Measurements from ENCODE around the gene CARD11. TPM values are rescaled to one million over a fixed set of nuclear protein-coding genes. Genes with fewer than 3 reads are reported as not detected.

Gene CARD11
- total and polyA plus RNA-seq, 2 donors (not counting 1 experiment from before 2014, with no cell fraction given) = 0.02 TPM; not detected in 1

DNA sequence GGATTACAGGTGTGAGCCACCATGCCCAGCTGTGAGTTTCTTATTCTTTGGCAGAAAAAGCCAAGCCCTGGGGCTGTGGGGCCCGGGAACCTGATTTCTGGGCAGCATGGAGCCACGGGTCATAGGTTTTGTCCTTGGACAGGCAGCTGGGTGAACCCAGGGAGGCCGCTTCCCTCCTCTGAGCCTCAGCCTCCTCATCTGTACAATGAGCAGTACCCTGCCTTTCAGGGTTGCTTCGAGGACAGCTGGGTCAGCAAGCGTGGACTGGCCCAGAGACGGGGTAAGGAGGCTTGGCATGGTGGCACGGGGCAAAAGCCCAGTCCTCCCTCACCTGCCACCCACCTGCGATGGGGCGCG, 115.4 kb downstream of the CARD11 start:
- Histone ChIP-seq H3K27ac (ENCODE audit: insufficient read depth, low read length) (no peak overlapping the region), H3K4me3 (replicated peaks in 1 of 4; ENCODE audit: control extremely low read depth in 1 of 4, insufficient read depth in 1 of 4, low read depth in 3 of 4, low read length in 4 of 4) (no peak overlapping the region), H3K27me3 (ENCODE audit: control insufficient read depth, insufficient read depth, low read length) (peaks cover 2% of the 10 kb centered on the region), H3K79me2 (ENCODE audit: control insufficient read depth, insufficient read depth, low read length) (no peaks in the 10 kb centered on the region), H2AFZ (ENCODE audit: low read length) (no peak overlapping the region), H4K20me1 (ENCODE audit: control insufficient read depth, extremely low read depth, insufficient read depth, low read length) (no peaks in the 10 kb centered on the region), H3K9ac (ENCODE audit: insufficient read depth, low read length) (no peak overlapping the region), H3K4me1 (ENCODE audit: control insufficient read depth, extremely low read depth, insufficient read depth, low read length) (no peaks in the 10 kb centered on the region), H3K4me2 (ENCODE audit: extremely low read depth, insufficient read depth, low read length) (no peak overlapping the region), H3K36me3 (ENCODE audit: control insufficient read depth, insufficient read depth, low read length) (no peaks in the 10 kb centered on the region), H3K9me3 (ENCODE audit: control insufficient read depth, insufficient read depth, low read depth, low read length) (no peaks in the 10 kb centered on the region)
- TF ChIP-seq CTCF (conservative IDR thresholded peaks at IDR 0.05 in 1 of 2, IDR thresholded peaks at IDR 0.05 in 1 of 2; ENCODE audit: low read depth in 1 of 2, low read length in 2 of 2) (no peak), EZH2 (IDR thresholded peaks at IDR 0.05; ENCODE audit: low read length, missing control alignments) (no peak)
- no peak for DNase-seq (ENCODE audit: low read depth in 2 of 2)

DNA sequence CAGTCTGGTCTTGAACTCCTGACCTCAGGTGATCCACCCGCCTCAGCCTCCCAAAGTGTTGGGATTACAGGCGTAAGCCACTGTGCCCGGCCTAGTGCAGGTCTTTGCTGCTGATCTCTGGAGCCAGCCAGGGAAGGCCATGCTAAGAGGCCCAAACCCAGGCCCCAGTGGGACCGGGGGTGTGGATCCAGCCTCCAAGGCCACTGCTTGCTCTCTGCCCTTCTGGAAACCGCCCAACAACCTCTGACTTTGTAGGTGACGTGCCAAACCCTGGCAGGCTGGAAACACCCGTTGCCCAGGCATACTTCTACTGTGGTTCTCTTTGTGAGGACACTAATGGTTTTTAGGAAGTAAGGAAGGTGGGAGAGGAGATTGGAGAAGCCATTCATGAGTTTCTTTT, 116.1 kb downstream of the CARD11 start:
- H2AFZ ChIP-seq (ENCODE audit: low read length) = no peak overlapping the region
- peaks cover 2% of the 10 kb centered on the region for H3K27me3 ChIP-seq (ENCODE audit: control insufficient read depth, insufficient read depth, low read length)
- no peak overlapping the region for H3K9ac ChIP-seq (ENCODE audit: insufficient read depth, low read length)
- H3K4me1 ChIP-seq (ENCODE audit: control insufficient read depth, extremely low read depth, insufficient read depth, low read length) = no peaks in the 10 kb centered on the region
- H4K20me1 ChIP-seq (ENCODE audit: control insufficient read depth, extremely low read depth, insufficient read depth, low read length) = no peaks in the 10 kb centered on the region
- H3K4me2 ChIP-seq (ENCODE audit: extremely low read depth, insufficient read depth, low read length) = no peak overlapping the region
- TF ChIP-seq EZH2 (IDR thresholded peaks at IDR 0.05; ENCODE audit: low read length, missing control alignments) (no peak), CTCF (conservative IDR thresholded peaks at IDR 0.05 in 1 of 2, IDR thresholded peaks at IDR 0.05 in 1 of 2; ENCODE audit: low read depth in 1 of 2, low read length in 2 of 2) (no peak)
- no peaks in the 10 kb centered on the region for H3K9me3 ChIP-seq (ENCODE audit: control insufficient read depth, insufficient read depth, low read depth, low read length)
- no peak overlapping the region for H3K27ac ChIP-seq (ENCODE audit: insufficient read depth, low read length)
- H3K36me3 ChIP-seq (ENCODE audit: control insufficient read depth, insufficient read depth, low read length) = no peaks in the 10 kb centered on the region
- H3K79me2 ChIP-seq (ENCODE audit: control insufficient read depth, insufficient read depth, low read length) = no peaks in the 10 kb centered on the region
- DNase-seq (ENCODE audit: low read depth in 2 of 2) = no peak
- H3K4me3 ChIP-seq (replicated peaks in 1 of 4; ENCODE audit: control extremely low read depth in 1 of 4, insufficient read depth in 1 of 4, low read depth in 3 of 4, low read length in 4 of 4) = no peak overlapping the region

DNA sequence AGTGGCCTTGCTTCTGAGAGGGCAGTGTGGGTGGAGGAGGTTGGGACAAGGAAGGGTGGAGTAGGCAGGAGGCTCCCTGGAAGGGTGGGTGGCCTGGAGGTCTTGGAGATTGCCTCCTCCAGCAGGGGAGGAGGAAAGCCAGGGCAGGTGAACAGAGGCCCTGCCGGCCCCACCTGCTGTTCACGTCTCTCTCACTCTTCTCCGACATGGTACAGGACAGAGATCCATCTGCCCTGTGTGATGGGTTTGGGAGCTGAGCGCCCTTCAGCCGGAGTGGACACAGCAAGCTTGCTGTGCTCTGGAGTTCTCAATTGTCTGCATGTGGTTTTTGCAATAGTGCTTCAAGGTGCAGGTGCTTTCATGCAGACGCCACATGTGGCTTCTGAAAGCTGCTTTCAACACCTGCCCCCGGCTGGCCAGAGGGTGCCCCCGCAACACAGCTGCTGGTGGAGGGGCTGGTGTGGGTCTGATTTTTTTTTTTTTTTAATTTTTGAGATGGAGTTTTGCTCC, 116.7 kb downstream of the CARD11 start:
- H3K9me3 ChIP-seq (ENCODE audit: control insufficient read depth, insufficient read depth, low read depth, low read length) = no peaks in the 10 kb centered on the region
- H3K4me3 ChIP-seq (replicated peaks in 1 of 4; ENCODE audit: control extremely low read depth in 1 of 4, insufficient read depth in 1 of 4, low read depth in 3 of 4, low read length in 4 of 4) = no peak overlapping the region
- no peak overlapping the region for H3K27ac ChIP-seq (ENCODE audit: insufficient read depth, low read length)
- no peak overlapping the region for H3K4me2 ChIP-seq (ENCODE audit: extremely low read depth, insufficient read depth, low read length)
- H3K36me3 ChIP-seq (ENCODE audit: control insufficient read depth, insufficient read depth, low read length) = no peaks in the 10 kb centered on the region
- H3K4me1 ChIP-seq (ENCODE audit: control insufficient read depth, extremely low read depth, insufficient read depth, low read length) = no peaks in the 10 kb centered on the region
- H3K27me3 ChIP-seq (ENCODE audit: control insufficient read depth, insufficient read depth, low read length) = peaks cover 2% of the 10 kb centered on the region
- no peak for DNase-seq (ENCODE audit: low read depth in 2 of 2)
- no peaks in the 10 kb centered on the region for H4K20me1 ChIP-seq (ENCODE audit: control insufficient read depth, extremely low read depth, insufficient read depth, low read length)
- no peak overlapping the region for H3K9ac ChIP-seq (ENCODE audit: insufficient read depth, low read length)
- no peak overlapping the region for H2AFZ ChIP-seq (ENCODE audit: low read length)
- H3K79me2 ChIP-seq (ENCODE audit: control insufficient read depth, insufficient read depth, low read length) = no peaks in the 10 kb centered on the region
- TF ChIP-seq CTCF (conservative IDR thresholded peaks at IDR 0.05 in 1 of 2, IDR thresholded peaks at IDR 0.05 in 1 of 2; ENCODE audit: low read depth in 1 of 2, low read length in 2 of 2) = no peak
- TF ChIP-seq EZH2 (IDR thresholded peaks at IDR 0.05; ENCODE audit: low read length, missing control alignments) = no peak

Data from fibroblast of lung (primary cell).